ENCODE results near the gene MAT2B. TPM values are rescaled to one million over a fixed set of nuclear protein-coding genes. Genes with fewer than 3 reads are reported as not detected.

The MAT2B gene
- polyA plus RNA-seq, 3 donors from 2014 or later, result 336 to 512 (median 345) TPM

Other genes with a start within 250 kb of the MAT2B start
- gene CCNG1, start 68.0 kb upstream of the MAT2B start, polyA plus RNA-seq, result 100 to 1,000 TPM in 1 of 3 donors, 10 to 100 TPM in 2; 67.5 to 118 (median 92.9) TPM
- gene NUDCD2, start 45.5 kb upstream of the MAT2B start, polyA plus RNA-seq, result 10 to 100 TPM; 40.5 to 56.3 (median 43.5) TPM
- 1 to 10 TPM in 1 of 3 donors, under 1 TPM in 1, not detected in 1; 0.98 to 1.4 TPM for gene HMMR, start 45.0 kb upstream of the MAT2B start, polyA plus RNA-seq

All from immature natural killer cell (primary cell).